Lower leg skin (tissue), 4 donors: Measurements from ENCODE around the gene ZPBP2. TPM values are rescaled to one million over a fixed set of nuclear protein-coding genes. Genes with fewer than 3 reads are reported as not detected.
A peak's percentile ranks its signal among the peaks of the same experiment; 100 is the strongest.

ENCODE experiments used
- DNase-seq, 2 donors: peaks; one replicate each; pipeline ENCODE4 v3.0.0-alpha.2; 2019; ENCODE audit warnings: low spot score in 2 of 2
- H3K4me3 ChIP-seq: fragments of 200-600 bp; sonication (generic); 2 replicates; pipeline ENCODE4 v1.5.1; 2017; ENCODE audit warnings: mild to moderate bottlenecking, low read depth; ENCODE audit not compliant: poor library complexity, severe bottlenecking
- POLR2A ChIP-seq, 2 donors: fragments of 450-650 bp; IDR thresholded peaks; one replicate each; pipeline ENCODE4 v1.6.1; 2016 to 2017; ENCODE audit warnings: antibody characterized with exemption in 2 of 2, mild to moderate bottlenecking in 1 of 2, moderate library complexity in 1 of 2
- WGBS, 2 donors: methylation state at CpG; one replicate each; pipeline ENCODE4 v1.1.5; 2018; 5-methylcytosine and 5-hydroxymethylcytosine counted together
- intact Hi-C: fragments of 100-400 bp; cut with DNase I; formaldehyde crosslinking; loops from one replicate; pipeline ENCODE4 v1.15.0; 2023; ENCODE audit warnings: low total_unique reads
- total RNA-seq, 4 donors: library from RNA; depleted of rRNA; stranded (reverse); fragments of >200 nt; gene quantifications; one replicate each; pipeline ENCODE4 v1.1.0, GENCODE V29; 2016
- TF ChIP-seq, protein P1 (sequence below), 3 donors: fragments of 450-650 bp; IDR thresholded peaks; one replicate each; pipeline ENCODE4 v1.5.1; 2016; ENCODE audit warnings: antibody characterized with exemption in 3 of 3, mild to moderate bottlenecking in 3 of 3, moderate library complexity in 2 of 3

ZPBP2 gene
- total RNA-seq, 4 donors from 2014 or later = not detected

DNA sequence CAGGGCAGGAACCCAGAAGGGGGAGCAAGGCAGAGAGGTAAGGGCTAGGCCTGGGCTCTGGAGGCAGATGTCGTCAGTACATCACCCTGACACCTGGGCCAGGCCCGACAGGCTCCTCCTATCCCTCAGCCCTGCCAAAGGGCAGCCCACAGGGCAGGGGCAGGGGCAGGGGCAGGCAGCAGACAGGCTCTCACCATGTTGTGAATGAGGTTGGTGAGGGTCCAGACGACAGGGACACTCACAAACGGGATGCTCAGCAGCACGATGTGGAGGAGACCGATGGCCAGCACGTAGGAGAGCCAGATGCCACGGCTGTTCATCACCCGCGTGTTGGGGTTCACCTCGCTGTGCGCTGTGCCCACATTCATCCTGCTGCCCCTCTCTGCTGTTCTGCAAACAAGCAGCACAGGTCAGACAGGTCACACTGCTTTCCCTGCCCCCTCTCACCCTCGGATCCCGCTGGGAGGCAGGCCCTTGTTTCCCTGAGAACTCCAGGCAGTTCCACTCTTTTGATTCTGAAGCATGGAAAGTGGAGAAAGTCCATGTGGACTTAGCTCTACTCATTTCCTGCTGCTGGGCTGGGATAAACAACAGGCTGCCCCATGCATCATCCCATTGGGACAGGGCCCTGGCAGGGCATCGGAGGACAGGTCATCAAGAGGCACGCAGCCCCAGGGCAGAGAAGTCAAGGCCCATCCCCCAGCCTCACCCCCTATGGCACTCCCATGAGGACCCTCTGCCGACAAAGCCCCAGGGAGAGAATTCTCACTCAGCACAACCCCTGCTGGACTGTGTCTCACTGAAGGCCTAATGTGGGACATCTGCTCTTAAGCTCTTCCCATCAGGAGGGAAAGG is 56.1 kb downstream of the ZPBP2 start:
- 84 to 85% methylated on average over 15 to 17 of the region's 17 CpGs for WGBS, 2 donors
- H3K4me3 ChIP-seq = no peak overlapping the region
- no peak for DNase-seq
- TF ChIP-seq, protein P1, sequence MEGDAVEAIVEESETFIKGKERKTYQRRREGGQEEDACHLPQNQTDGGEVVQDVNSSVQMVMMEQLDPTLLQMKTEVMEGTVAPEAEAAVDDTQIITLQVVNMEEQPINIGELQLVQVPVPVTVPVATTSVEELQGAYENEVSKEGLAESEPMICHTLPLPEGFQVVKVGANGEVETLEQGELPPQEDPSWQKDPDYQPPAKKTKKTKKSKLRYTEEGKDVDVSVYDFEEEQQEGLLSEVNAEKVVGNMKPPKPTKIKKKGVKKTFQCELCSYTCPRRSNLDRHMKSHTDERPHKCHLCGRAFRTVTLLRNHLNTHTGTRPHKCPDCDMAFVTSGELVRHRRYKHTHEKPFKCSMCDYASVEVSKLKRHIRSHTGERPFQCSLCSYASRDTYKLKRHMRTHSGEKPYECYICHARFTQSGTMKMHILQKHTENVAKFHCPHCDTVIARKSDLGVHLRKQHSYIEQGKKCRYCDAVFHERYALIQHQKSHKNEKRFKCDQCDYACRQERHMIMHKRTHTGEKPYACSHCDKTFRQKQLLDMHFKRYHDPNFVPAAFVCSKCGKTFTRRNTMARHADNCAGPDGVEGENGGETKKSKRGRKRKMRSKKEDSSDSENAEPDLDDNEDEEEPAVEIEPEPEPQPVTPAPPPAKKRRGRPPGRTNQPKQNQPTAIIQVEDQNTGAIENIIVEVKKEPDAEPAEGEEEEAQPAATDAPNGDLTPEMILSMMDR (IDR thresholded peaks at IDR 0.05) = no peak
- no peak for TF ChIP-seq POLR2A (IDR thresholded peaks at IDR 0.05)
- intact Hi-C loops = no loop called here

GRCh38 chr17:39924691-39925055 is 56.7 kb downstream of the ZPBP2 start:
- no peak for TF ChIP-seq POLR2A (IDR thresholded peaks at IDR 0.05)
- TF ChIP-seq, protein P1 (IDR thresholded peaks at IDR 0.05) = no peak
- 47 to 66% methylated on average over 3 of the region's 3 CpGs for WGBS, 2 donors
- no peak overlapping the region for H3K4me3 ChIP-seq
- no peak for DNase-seq
- intact Hi-C loops = no loop called here

GRCh38 chr17:39925282-39926134 is 57.5 kb downstream of the ZPBP2 start:
- 83 to 84% methylated on average over 11 of the region's 11 CpGs for WGBS, 2 donors
- H3K4me3 ChIP-seq = no peak overlapping the region
- no peak for TF ChIP-seq POLR2A (IDR thresholded peaks at IDR 0.05)
- TF ChIP-seq, protein P1 (IDR thresholded peaks at IDR 0.05) = no peak
- intact Hi-C loops = no loop called here
- DNase-seq = no peak

DNA sequence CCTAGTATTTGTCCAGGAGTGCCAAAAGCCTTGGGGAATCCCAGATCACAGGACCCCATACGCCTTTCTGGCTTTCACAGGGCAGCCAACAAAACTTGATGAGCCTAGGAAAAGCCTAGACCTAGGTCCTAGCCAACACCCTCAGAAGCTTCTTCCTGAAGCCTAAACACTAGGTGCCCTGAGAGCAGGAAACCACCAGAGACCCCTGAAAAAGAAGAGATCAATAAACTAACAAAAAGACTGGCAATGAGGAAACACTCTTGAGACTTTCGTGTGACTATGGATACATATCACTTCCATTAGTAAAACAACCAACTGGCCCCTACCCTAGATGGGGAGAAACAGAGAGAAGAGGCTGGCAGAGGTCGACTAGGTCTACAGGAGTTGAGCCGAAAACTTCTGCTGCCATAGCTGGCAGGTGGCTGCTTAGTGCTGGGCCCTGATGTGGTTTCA is 58.2 kb downstream of the ZPBP2 start:
- WGBS, 2 donors = 30 to 34% methylated on average over 4 of the region's 4 CpGs
- TF ChIP-seq, protein P1 (IDR thresholded peaks at IDR 0.05) = no peak
- no peak for TF ChIP-seq POLR2A (IDR thresholded peaks at IDR 0.05)
- intact Hi-C loops = no loop called here
- no peak for DNase-seq
- H3K4me3 ChIP-seq = no peak overlapping the region

GRCh38 chr17:39926588-39927100 is 58.6 kb downstream of the ZPBP2 start:
- no peak for DNase-seq
- peak overlapping the region; percentile 96 for H3K4me3 ChIP-seq
- WGBS, 2 donors = 1 to 3% methylated on average over 12 to 14 of the region's 15 CpGs
- intact Hi-C loops = no loop called here
- TF ChIP-seq, protein P1 (IDR thresholded peaks at IDR 0.05) = no peak
- no peak for TF ChIP-seq POLR2A (IDR thresholded peaks at IDR 0.05)

Other genes starting within 250 kb of the ZPBP2 start
- 100 to 1,000 TPM in 1 of 4 donors, 10 to 100 TPM in 3; 18.5 to 102 (median 51.8) TPM for gene PPP1R1B, start 241.2 kb upstream of the ZPBP2 start, total RNA-seq
- 10 to 100 TPM; 47.7 to 99.7 (median 65.7) TPM for gene STARD3, start 231.1 kb upstream of the ZPBP2 start, total RNA-seq
- 1 to 10 TPM in 1 of 4 donors, under 1 TPM in 2, not detected in 1; 0.44 to 3.8 (median 0.62) TPM for gene TCAP, start 202.9 kb upstream of the ZPBP2 start, total RNA-seq
- 1 to 10 TPM; 1.6 to 3.8 (median 1.9) TPM for gene PNMT, start 199.7 kb upstream of the ZPBP2 start, total RNA-seq
- gene PGAP3, start 180.1 kb upstream of the ZPBP2 start, total RNA-seq = 10 to 100 TPM; 24.2 to 41.4 (median 28.8) TPM
- 100 to 1,000 TPM; 181 to 244 (median 191) TPM for gene ERBB2, start 168.1 kb upstream of the ZPBP2 start, total RNA-seq
- 10 to 100 TPM; 42.8 to 82.0 (median 59.7) TPM for gene MIEN1, start 137.7 kb upstream of the ZPBP2 start, total RNA-seq
- gene GRB7, start 130.3 kb upstream of the ZPBP2 start, total RNA-seq = 100 to 1,000 TPM in 2 of 4 donors, 10 to 100 TPM in 2; 66.0 to 148 (median 97.4) TPM
- gene IKZF3, start 3.9 kb upstream of the ZPBP2 start, total RNA-seq = 1 to 10 TPM in 1 of 4 donors, under 1 TPM in 3; 0.89 to 1.8 (median 0.97) TPM
- gene GSDMB, start 50.4 kb downstream of the ZPBP2 start, total RNA-seq = 10 to 100 TPM in 1 of 4 donors, 1 to 10 TPM in 3; 4.8 to 34.2 (median 7.7) TPM
- 10 to 100 TPM; 58.1 to 84.0 (median 70.0) TPM for gene ORMDL3, start 59.4 kb downstream of the ZPBP2 start, total RNA-seq
- under 1 TPM in 1 of 4 donors, not detected in 3; 0.52 TPM for gene LRRC3C, start 59.5 kb downstream of the ZPBP2 start, total RNA-seq
- 100 to 1,000 TPM; 146 to 271 (median 163) TPM for gene GSDMA, start 94.8 kb downstream of the ZPBP2 start, total RNA-seq
- gene PSMD3, start 112.6 kb downstream of the ZPBP2 start, total RNA-seq = 100 to 1,000 TPM; 106 to 154 (median 129) TPM
- under 1 TPM in 2 of 4 donors, not detected in 2; 0.21 to 0.45 TPM for gene CSF3, start 147.2 kb downstream of the ZPBP2 start, total RNA-seq
- gene MED24, start 186.2 kb downstream of the ZPBP2 start, total RNA-seq = 10 to 100 TPM; 47.2 to 88.9 (median 62.9) TPM
- gene THRA, start 194.8 kb downstream of the ZPBP2 start, total RNA-seq = 10 to 100 TPM; 28.2 to 56.8 (median 42.6) TPM
- 100 to 1,000 TPM; 111 to 194 (median 148) TPM for gene NR1D1, start 232.4 kb downstream of the ZPBP2 start, total RNA-seq